GM12878 (cell line): ENCODE results near the gene CTSH. TPM values are rescaled to one million over a fixed set of nuclear protein-coding genes. Genes with fewer than 3 reads are reported as not detected.
A peak's percentile ranks its signal among the peaks of the same experiment; 100 is the strongest.

Source experiments
- ATF2 ChIP-seq: IDR thresholded peaks from 2 replicates; pipeline ENCODE4 v1.6.1; 2012; ENCODE audit warnings: low read length, inconsistent platforms
- CUX1 ChIP-seq: IDR thresholded peaks from 2 replicates; pipeline ENCODE4 v1.6.1; 2012; ENCODE audit warnings: improper control_type of control experiment, low read depth, low read length; ENCODE audit not compliant: insufficient replicate concordance
- ELK1 ChIP-seq: IDR thresholded peaks from 2 replicates; pipeline ENCODE4 v1.6.1; 2012; ENCODE audit warnings: low read depth, low read length, improper control_type of control experiment
- IRF4 ChIP-seq: IDR thresholded peaks from 2 replicates; pipeline ENCODE4 v1.6.1; 2011; ENCODE audit warnings: low read depth, low read length
- KDM1A ChIP-seq: fragments of 200-600 bp; sonication (generic); IDR thresholded peaks from 2 replicates; pipeline ENCODE4 v1.6.1; 2016; ENCODE audit warnings: borderline replicate concordance
- REST ChIP-seq: IDR thresholded peaks from 2 replicates; pipeline ENCODE4 v1.6.1; 2012; ENCODE audit warnings: mild to moderate bottlenecking, low read depth, low read length
- SKIL ChIP-seq: fragments of 450-650 bp; IDR thresholded peaks from 2 replicates; pipeline ENCODE4 v1.6.1; 2017; ENCODE audit warnings: mild to moderate bottlenecking, low read depth, inconsistent platforms; ENCODE audit not compliant: poor library complexity, severe bottlenecking
- ZNF592 ChIP-seq: fragments of 450-650 bp; IDR thresholded peaks from 2 replicates; pipeline ENCODE4 v1.6.1; 2017; ENCODE audit warnings: mild to moderate bottlenecking, moderate library complexity
- polyA plus RNA-seq, 11 experiments: library from polyadenylated mRNA; depleted of rRNA in 4 of 11; unstranded in 6 of 11; stranded (reverse) in 5 of 11; fragments of >200 nt; fragmentation: Nextera tagmentation in 4 of 11; fragmentation: Illumina TruSeq in 1 of 11; extraction: Ambion mirVana in 4 of 11; extraction: Trizol in 1 of 11; gene quantifications; 1 replicate in 1 of 11; 2 replicates in 10 of 11; pipeline versions ENCODE4 v1.2.1 to v1.2.3, GENCODE V29; 2011 to 2016; ENCODE audit warnings: inconsistent platforms in 2 of 11, missing spikeins in 2 of 11, low read depth in 1 of 11
- total RNA-seq, 4 experiments: library from RNA; depleted of rRNA in 3 of 4; stranded (reverse); fragments of >200 nt in 3 of 4; fragmentation: Illumina TruSeq in 1 of 4; extraction: Trizol in 1 of 4; gene quantifications; 2 replicates each; pipeline versions ENCODE4 v1.2.1 to v1.2.3, GENCODE V29; 2013 to 2021

Gene CTSH
- total and polyA plus RNA-seq, 10 of the 15 experiments (the other 5 are each of a cell fraction or from before 2014, with no cell fraction given), result 30.2 to 1,212 (median 519) TPM

GRCh38 chr15:78872972-78873792 is 71.7 kb downstream of the CTSH start (continued):
- TF ChIP-seq SKIL, result no peak
- TF ChIP-seq ATF2, result no peak
- no peak for TF ChIP-seq IRF4
- peak; percentile 89; the same call in 1 of the 2 replicates for TF ChIP-seq ZNF592
- TF ChIP-seq KDM1A, result no peak
- TF ChIP-seq CUX1, result no peak
- TF ChIP-seq REST, result no peak
- 0 out of 2 replicates have a peak, but pooled peaks have one; percentile 25 for TF ChIP-seq ELK1
